HG02943 (cell line): ENCODE data around the gene GNAO1.

ENCODE experiments used
- ATAC-seq: cut with Tn5 transposase; IDR thresholded peaks from one replicate; pipeline ENCODE4 v1.9.1; 2021; ENCODE audit warnings: mild to moderate bottlenecking, low read depth, moderate library complexity; ENCODE audit not compliant: unreplicated experiment

The GNAO1 gene

DNA sequence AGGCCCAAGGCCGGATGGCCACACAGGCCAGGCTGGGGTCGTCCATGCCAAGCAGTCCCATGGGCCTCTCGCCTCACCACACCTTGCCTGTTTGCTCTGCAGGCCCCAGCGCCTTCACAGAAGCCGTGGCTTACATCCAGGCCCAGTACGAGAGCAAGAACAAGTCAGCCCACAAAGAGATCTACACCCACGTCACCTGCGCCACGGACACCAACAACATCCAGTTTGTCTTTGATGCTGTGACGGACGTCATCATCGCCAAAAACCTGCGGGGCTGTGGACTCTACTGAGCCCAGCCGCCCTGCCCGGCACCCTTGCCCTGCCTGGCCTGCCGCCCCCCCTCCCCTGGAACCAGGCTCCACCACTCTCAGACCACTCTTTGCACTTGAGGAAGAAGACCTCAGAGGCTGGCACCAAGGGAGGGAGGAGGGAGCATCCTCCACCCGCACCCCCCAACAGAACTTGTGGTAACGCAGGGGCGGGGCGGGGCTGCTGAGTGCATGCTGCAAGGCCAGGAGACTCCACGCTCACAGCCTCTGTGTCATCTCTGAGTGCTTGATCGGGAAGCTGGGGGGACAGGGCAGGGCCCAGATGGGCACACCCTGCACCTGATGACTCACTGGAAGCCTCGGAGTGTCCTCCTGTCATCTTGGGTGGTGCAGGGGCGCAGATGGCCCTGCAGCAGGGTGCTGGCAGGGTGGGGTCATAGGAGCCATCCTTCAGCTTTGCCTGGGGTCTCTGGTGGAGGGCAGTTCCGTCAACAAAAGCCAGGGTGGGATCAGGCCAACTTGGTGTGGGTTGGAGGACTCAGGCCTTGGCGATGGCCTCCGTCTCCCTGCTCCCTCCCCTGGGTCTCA, 152.6 kb downstream of the GNAO1 start:
- no peak for ATAC-seq

DNA sequence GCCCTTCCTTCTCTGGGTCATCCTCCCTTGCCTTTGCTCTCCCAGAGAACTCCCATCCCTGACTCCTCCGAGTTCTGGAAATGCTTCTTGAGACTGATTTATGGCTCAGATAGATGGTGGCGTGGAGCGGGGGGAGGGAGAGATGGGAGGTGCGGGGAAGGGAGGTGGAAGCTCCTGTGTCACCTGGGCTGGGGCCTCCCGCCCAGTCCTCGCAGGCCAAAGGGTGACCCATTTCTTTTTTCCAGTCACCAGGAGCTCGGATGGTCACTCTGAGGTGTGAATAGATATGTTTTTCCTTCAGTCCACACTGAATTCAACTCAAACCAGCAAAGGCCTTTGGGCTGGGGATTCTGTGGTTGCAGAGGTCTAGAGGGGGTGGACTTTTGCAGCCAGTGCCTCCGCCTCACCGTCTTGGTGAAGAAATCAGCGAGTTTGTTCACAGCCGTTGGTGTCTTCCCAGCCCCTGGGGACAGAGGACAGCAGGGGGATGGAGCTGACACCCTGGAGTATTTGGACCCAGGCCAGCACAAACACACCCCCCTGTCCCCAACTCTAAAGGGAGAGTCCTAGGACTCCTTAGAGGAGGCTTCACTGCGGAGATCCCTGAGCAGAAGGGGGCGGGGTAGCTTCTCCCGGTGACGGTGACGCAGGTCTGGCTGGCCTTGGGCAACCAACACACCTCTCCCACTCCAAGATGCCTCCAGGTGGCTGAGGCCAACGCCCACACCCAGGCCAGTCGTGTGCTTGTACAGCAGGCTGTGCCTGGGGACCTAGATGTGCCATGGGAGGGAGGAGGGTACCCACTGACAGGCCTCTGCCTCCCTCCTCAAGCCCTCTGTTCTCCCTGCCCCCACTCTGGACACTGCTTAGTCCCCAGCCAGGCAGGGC, 153.5 kb downstream of the GNAO1 start:
- no peak for ATAC-seq

DNA sequence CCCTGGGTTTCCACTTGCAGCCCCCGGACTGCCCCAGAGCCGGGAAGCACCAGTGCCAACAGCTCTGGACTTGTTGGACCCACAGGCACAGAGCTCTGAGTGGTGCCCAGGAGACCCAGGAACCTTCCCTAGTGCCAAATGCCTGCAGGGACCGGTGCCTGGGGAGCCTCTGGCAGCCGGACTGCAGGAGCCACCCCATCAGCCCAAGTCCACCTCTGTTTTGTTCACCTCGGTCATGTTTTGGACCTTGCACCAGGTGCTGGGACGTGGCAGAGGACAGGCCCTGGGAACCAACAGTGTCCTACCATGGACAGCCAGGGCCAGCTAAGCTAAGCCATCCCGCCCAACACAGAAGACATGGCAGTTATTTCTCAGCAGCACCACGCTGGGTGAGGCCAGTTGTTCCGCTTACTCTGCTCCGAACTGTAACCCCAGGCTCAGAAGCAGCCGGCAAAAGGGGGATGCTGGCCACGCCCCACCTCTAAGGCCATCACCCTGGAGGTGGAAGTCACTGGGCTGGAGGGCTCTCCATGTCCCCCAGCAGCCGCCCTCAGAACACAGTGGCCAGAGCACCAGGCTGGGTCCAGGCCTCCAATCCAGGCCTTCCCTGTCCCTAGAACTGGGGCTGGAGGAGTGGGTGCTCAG, 154.2 kb downstream of the GNAO1 start:
- ATAC-seq = no peak

DNA sequence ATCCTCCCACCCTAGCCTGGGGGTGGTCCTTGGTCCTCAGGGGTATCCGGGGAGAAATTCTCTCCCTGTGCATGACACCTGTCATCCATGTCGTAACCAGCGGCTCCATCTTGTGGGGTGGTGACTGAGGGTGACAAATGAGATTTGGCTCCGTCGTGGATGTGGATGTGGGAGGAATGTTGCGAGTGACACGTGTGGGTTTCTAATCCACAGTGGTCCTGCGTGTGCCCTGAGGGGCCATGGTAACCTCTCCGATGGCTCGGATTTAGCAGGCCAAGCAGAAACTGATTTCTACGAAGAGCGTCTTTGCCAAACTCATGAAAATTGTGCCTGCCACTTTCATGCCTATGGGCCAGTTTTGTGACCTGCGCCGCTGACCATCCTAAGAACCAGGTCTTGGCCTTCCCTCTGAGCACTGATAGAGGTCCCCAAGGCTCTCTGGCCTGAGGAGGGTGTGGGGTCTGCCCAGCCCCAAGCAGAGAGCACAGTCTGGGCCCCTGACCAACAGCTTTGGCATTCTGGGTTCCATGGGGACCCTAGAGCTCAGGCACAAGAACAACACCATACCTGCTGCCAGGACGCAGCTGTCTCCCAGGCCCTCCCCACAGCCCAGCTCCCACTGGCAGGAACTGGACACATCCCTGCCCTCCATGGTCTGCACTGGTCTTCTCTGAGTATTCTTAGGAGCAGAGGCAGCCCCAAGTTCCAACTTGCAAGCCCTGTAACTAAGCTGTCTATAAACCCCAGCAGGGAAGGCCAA, 155.0 kb downstream of the GNAO1 start:
- no peak for ATAC-seq

DNA sequence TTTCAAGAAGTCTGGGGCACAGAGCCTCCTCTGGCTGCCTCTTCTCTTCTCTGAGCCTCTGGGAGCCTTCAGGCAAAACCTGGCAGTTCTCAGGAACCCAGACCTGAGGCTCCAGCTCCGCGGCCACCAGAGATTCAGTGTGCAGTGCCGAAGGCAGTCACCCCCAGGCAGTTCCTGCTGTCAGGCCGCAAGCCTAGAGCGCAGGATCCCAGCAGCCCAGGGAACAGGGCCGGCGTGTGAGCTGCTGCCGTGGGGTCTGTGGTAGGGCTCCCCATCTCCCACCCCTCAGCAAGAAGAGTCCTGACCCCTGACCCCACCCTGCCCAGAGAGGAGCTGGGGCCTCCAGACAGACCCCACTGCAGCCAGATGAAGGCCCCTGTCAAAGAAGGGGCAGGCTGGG, 155.9 kb downstream of the GNAO1 start:
- ATAC-seq = no peak

DNA sequence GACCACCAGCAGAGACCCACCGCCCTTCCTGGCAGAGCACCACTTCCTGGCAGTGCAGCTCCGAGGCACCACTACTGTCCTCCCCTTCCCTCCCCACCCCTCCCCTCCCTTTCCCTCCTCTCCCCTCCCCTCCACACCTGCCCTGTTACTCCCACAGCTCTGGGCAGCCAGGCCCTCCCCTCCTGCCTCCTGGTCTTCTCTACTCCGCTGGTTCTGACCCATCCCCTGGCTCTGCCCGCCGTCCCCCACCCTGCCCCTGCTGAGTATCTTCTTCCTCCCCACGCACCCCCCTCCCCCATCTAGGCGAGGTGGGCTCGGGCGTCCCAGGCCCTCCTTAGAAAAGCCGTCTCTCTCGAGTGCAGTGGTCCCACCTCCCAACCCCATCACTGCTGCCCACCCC, 156.4 kb downstream of the GNAO1 start:
- ATAC-seq = no peak

DNA sequence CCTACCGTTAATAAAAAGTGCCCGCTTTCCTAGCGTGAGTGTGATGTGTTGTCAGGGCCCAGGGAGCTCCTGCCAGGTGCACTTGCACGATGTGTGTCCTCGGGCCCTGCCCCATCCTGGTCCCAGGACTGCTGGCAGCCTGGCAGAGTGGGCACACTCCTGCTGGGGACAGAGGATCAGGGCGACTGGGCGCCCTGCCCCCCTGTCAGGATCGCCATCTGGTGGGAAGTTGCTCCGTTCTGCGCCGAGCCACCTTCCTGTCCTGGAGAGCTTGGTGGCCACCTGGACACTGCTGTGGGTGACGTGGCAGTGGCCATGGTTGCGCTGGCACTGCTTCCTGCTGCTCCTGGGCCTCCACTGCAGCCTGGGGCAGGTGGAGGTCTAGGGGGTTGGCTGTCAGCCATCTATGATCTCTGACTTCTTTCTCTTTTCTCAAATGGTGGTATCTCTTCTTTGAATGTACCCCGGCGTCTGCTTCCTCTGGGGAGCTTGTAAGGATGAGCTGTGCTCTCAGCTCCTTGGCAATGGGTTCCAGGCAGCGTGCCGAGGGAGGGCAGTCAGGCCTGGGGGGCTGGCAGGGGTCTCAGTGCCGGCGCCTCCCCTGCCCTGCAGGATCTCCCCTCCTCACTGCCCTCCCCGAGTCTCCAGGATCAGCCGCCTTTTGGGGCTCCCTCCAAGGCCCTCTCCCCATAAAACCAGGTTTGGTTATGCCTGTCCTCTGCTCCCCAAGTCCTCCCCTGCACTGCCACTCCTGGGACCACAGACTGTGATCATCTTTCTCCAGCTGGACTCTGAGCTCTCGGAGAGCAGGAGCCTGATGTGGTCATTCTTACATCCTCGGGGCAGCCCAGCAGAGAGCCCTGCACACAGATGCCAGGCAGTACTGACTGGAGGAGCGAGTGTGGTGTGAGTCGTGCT, 157.1 kb downstream of the GNAO1 start:
- no peak for ATAC-seq

DNA sequence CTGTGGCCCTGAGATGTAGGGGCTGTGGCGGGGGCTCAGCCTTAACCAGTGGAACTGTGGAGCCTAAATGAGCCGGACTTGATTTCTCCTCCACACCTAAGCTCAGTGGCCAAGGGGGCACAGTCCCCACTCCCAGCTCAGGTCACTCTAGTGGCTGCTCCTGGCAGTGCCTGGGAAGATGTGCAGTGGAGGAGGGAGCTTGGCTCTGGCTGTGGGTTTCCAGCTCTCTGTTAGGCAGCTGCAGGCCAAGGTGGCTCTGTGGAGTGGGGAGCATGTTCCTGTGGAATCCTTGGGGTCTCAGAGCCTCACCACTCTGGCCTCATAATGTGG, 157.8 kb downstream of the GNAO1 start:
- no peak for ATAC-seq

DNA sequence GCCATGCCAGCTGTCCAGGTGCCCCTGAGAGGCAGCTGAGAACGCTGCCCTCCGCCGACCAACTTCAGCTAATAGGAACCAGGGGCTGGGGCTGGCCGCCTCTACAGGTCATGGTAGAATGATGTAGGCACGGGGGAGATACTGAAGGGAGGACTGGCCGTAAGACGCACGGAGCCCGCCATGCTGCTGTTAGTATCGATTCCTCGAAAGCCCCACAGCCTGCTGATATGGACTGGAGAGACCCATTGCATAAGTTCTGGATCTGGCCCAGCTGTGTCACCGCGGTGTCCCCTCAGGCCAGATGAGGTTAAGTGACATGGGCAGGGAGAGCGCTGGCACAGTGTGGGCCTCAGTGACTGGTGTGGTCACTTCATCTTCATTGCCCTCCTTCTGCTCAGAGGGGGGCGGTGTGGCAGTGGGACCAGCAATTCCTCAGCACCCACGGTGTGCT, 158.4 kb downstream of the GNAO1 start:
- ATAC-seq = no peak

DNA sequence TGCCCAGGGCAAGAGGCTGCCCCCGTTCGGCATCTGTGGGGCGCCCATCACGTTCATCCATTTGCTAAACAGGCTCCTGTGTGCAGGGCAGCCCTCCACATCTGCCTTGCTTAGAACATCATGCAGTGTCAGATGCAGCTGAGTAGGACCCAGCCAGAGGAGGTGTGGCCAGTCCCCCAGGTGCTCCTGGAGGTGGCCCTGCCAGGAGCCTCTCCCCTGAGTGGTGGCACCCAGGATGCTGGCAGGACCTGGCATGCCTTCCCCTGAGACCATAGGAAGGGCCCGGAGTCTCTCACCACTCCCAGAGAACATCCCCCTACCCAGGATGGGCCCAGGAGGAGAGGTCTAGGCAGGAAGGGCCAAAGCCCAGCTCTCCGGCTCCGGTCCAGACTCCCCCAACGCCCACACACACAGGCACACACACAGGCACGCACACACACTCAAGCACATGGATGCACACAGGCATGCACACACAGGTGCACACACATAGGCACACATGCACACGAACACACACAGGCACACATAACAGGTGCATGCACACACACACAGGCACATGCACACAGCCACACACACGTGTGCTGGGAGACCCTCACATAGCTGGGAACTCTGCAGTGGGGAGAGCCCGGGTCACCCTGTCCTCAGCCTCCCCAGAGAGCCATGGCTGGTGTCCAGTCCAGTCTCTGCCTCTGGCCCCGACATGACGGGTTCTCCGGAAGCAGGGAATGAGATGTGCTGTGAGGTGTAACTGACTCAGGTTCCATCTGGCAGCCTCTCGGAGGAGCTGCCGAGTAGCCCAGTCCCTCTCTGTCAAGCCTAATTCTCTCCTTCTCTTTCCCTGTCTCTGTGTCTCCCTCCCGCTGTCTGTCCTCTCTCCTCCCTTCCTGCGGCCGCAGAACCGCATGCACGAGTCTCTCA, 159.5 kb downstream of the GNAO1 start:
- no peak for ATAC-seq

DNA sequence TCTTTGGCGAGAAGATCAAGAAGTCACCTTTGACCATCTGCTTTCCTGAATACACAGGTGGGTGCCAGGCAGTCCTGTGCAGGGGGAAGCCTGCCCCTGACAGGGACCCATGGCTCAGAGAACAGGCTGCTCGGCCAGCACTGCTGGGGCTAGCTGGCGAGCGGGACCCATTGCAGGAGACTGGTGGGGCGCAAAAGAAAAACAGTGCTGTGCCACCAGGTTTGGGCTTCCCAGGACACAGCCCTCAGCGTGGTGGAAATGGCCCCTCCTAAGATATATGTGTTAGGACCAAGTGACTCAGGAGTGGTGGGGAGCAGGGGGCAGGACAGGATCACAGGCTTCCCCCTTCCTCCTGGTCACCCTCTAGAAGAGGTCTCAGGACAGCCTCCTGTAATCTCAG, 160.2 kb downstream of the GNAO1 start:
- no peak for ATAC-seq

DNA sequence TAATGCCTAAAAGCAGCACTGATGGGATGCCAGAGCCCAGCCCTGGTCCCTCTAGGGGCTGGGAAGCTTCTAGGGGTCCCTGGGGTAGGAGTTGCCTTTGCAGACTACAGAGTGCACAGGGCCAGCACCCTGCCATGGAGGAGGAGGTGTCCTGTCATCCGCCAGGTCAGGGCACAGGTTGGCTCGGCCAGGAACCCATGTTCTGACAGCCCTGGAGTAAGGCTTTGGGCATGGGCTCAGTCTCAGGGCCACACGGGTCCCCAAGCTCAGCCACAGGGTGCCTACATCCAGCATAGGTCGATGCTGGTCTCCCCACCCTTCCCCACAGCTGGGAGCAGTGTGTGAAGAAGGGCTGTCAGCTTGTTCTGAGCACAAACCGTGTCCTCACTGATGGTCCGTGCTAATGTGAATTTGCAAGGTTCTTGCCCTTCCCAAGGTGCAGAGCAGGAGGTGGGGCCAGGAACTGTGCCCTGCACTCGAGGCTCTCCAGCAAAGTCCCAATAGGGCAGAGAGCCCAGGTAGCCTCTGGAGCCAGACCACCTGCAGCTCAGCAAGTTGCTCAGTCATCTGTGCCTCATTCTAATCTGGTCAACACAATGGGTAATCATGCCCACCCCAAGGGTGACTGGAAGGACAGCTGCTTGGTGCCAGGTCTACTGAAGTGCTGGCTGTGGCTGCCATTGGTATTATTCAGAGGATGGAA, 161.2 kb downstream of the GNAO1 start:
- ATAC-seq = no peak

DNA sequence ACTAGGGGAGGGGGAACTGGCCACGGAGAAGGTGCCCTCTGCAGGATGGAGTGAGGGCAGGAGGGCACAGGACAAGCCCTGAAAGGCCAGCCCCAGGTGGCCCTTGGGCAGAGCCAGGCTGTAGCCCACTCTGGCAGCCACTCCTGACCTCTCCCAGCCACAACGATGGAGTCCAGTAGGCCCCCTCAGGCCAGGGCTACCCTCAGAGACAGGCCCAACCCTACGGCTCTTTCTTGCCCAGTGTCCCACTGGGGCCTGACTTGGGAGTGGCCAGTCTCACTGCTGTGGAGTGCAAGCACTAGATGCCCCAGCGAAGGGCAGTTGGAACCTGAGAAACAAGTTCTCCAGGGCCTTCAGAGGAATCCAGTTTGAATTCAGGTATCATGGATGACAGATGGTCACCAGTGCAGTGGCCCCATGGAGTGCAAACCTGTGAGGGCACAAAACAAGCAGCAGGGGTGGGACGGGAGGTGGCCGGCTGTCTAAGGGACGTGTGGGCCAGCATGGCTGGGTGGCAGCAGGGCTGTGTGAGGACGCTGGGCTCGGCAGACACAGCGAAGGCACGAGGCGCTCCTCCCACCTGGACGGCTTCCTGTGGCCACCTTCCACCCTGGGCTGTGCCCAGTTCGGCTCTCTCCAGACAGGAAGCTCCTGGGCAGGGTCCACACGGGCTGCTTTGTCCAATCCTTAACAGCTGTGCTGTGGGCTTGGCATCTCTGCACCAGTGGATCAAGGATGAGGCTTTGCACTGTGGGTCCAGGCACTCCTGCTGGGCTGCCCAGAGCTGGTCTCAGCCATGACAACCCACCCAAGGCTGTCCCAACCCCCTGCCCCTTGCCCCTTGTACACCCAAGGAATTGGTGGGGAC, 162.0 kb downstream of the GNAO1 start:
- no peak for ATAC-seq

DNA sequence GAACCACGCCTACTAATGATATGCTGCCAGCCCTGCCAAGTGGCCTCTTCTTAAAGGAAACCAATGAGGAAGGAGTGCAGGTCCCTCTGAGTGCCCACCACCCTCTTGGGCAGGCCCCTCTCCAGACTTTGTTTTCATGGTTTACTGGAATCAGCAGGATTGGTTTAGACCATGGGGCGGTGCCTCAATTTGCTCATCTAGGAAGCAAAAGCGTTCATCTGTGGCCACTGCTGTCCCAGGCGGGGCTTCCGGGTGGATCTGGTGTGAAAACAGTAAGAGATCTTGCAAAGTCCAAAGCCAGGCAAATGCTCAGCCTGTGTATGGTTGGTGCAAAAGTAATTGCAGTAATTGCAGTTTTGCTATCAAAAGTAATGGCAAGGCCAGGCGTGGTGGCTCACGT, 162.7 kb downstream of the GNAO1 start:
- no peak for ATAC-seq

DNA sequence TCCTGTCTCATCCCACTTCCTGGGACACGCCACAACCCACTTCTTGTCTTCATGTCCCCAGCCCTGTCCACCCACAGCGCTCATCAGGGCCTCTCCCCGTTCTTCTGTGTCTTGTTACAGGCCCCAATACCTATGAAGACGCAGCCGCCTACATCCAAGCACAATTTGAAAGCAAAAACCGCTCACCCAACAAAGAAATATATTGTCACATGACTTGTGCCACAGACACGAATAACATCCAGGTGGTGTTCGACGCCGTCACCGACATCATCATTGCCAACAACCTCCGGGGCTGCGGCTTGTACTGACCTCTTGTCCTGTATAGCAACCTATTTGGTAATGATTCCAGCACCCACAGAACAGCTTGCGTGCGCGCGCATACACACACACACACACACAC, 163.5 kb downstream of the GNAO1 start:
- ATAC-seq = no peak

DNA sequence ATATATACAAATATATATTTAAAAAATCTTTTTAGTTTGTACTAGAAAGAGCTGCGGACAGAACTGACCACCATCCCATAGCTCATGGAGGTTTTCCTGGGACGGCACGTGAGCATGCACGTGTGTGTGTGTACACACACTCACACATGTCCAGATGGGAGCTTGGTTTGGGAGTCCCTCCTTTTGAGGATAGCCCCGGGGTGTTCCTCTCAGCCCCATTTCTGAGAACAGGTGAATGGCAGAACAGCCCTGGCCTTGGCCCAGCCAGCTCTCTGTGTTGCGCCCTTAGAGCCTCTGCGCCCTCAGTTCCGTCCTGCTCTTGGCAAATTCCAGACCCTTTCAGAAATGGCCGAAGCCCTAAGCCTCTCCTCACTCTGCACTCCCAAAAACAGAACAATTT, 163.9 kb downstream of the GNAO1 start:
- ATAC-seq = no peak

DNA sequence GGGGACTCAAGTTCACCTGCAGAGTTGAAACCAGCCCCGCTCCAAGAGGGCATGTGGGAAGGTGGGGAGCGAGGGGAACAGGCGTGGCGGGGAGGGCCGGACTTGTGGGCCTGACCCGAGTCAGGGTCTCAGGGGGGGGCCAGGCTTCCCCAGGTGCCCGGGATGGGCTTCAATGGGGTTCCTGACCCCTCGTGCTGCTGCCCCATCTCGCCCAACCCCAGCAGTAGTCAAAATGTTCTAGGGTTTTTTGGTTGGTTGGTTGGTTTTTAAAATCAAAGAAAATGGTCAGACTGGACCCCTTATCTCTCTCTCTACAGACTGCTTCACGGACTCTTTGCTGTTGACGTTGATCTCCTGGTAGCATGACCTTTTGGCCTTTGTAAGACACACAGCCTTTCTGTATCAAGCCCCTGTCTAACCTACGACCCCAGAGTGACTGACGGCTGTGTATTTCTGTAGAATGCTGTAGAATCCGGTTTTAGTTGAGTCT, 164.5 kb downstream of the GNAO1 start:
- ATAC-seq = no peak
